ENCODE results near the gene CACNA2D4.

DNA sequence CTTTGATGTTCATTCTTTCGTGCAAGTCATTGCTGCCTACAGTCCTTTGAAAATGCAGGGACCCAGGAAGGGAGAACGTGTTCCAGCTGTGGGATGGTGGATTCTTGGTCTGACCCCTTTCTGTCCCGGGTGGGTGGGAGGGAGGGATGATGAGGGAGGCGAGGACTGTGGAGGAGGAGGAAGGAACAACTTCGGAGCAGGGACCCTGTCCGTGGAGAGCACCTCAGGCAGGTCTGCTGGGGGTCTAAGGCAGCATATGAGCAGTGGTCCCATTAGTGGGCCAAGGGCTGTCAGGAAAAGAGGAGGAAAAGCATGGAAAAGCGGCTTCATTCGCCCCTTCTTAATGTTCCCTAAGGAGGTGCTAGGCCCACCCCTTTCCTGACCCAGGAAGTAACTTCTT lies 36.0 kb downstream of the CACNA2D4 start:
- TF ChIP-seq, protein P1, sequence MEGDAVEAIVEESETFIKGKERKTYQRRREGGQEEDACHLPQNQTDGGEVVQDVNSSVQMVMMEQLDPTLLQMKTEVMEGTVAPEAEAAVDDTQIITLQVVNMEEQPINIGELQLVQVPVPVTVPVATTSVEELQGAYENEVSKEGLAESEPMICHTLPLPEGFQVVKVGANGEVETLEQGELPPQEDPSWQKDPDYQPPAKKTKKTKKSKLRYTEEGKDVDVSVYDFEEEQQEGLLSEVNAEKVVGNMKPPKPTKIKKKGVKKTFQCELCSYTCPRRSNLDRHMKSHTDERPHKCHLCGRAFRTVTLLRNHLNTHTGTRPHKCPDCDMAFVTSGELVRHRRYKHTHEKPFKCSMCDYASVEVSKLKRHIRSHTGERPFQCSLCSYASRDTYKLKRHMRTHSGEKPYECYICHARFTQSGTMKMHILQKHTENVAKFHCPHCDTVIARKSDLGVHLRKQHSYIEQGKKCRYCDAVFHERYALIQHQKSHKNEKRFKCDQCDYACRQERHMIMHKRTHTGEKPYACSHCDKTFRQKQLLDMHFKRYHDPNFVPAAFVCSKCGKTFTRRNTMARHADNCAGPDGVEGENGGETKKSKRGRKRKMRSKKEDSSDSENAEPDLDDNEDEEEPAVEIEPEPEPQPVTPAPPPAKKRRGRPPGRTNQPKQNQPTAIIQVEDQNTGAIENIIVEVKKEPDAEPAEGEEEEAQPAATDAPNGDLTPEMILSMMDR (IDR thresholded peaks at IDR 0.05; ENCODE audit: low read depth, low read length, missing input control) = no peak
- TF ChIP-seq, protein P2, sequence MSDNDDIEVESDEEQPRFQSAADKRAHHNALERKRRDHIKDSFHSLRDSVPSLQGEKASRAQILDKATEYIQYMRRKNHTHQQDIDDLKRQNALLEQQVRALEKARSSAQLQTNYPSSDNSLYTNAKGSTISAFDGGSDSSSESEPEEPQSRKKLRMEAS (IDR thresholded peaks at IDR 0.05) = no peak
- TF ChIP-seq TAF1 (conservative IDR thresholded peaks at IDR 0.05) (no peak), YY1 (IDR thresholded peaks at IDR 0.05) (no peak), JUND (IDR thresholded peaks at IDR 0.05) (no peak), RAD21 (IDR thresholded peaks at IDR 0.05) (no peak), SP1 (IDR thresholded peaks at IDR 0.05) (no peak), EGR1 (IDR thresholded peaks at IDR 0.05; ENCODE audit: low read depth in 2 of 2) (no peak), GABPA (IDR thresholded peaks at IDR 0.05 in 1 of 2, conservative IDR thresholded peaks at IDR 0.05 in 1 of 2) (no peak), RXRA (IDR thresholded peaks at IDR 0.05) (no peak)
- TF ChIP-seq, protein P3, sequence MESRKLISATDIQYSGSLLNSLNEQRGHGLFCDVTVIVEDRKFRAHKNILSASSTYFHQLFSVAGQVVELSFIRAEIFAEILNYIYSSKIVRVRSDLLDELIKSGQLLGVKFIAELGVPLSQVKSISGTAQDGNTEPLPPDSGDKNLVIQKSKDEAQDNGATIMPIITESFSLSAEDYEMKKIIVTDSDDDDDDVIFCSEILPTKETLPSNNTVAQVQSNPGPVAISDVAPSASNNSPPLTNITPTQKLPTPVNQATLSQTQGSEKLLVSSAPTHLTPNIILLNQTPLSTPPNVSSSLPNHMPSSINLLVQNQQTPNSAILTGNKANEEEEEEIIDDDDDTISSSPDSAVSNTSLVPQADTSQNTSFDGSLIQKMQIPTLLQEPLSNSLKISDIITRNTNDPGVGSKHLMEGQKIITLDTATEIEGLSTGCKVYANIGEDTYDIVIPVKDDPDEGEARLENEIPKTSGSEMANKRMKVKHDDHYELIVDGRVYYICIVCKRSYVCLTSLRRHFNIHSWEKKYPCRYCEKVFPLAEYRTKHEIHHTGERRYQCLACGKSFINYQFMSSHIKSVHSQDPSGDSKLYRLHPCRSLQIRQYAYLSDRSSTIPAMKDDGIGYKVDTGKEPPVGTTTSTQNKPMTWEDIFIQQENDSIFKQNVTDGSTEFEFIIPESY (IDR thresholded peaks at IDR 0.05) = no peak
- TF ChIP-seq, protein P4, sequence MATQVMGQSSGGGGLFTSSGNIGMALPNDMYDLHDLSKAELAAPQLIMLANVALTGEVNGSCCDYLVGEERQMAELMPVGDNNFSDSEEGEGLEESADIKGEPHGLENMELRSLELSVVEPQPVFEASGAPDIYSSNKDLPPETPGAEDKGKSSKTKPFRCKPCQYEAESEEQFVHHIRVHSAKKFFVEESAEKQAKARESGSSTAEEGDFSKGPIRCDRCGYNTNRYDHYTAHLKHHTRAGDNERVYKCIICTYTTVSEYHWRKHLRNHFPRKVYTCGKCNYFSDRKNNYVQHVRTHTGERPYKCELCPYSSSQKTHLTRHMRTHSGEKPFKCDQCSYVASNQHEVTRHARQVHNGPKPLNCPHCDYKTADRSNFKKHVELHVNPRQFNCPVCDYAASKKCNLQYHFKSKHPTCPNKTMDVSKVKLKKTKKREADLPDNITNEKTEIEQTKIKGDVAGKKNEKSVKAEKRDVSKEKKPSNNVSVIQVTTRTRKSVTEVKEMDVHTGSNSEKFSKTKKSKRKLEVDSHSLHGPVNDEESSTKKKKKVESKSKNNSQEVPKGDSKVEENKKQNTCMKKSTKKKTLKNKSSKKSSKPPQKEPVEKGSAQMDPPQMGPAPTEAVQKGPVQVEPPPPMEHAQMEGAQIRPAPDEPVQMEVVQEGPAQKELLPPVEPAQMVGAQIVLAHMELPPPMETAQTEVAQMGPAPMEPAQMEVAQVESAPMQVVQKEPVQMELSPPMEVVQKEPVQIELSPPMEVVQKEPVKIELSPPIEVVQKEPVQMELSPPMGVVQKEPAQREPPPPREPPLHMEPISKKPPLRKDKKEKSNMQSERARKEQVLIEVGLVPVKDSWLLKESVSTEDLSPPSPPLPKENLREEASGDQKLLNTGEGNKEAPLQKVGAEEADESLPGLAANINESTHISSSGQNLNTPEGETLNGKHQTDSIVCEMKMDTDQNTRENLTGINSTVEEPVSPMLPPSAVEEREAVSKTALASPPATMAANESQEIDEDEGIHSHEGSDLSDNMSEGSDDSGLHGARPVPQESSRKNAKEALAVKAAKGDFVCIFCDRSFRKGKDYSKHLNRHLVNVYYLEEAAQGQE (IDR thresholded peaks at IDR 0.05) = no peak
